HG02623 (cell line): ENCODE measurements around the gene TTR.

ENCODE experiments used
- ATAC-seq: cut with Tn5 transposase; IDR thresholded peaks from one replicate; pipeline ENCODE4 v1.9.1; 2021; ENCODE audit warnings: moderate library complexity; ENCODE audit not compliant: unreplicated experiment

Gene TTR

GRCh38 chr18:31612124-31612523, 20.4 kb downstream of the TTR start:
- no peak for ATAC-seq

GRCh38 chr18:31614044-31614443, 22.4 kb downstream of the TTR start:
- ATAC-seq: no peak

GRCh38 chr18:31616586-31616985, 24.9 kb downstream of the TTR start:
- no peak for ATAC-seq

- no peak for ATAC-seq
Measured at GRCh38 chr18:31617031-31617717, 25.5 kb downstream of the TTR start.

GRCh38 chr18:31618801-31619200, 27.1 kb downstream of the TTR start:
- no peak for ATAC-seq

- no peak for ATAC-seq
Measured at GRCh38 chr18:31619291-31619690, 27.6 kb downstream of the TTR start.

- ATAC-seq: no peak
Measured at GRCh38 chr18:31624892-31625640, 33.4 kb downstream of the TTR start.

GRCh38 chr18:31626409-31626808, 34.7 kb downstream of the TTR start:
- ATAC-seq: no peak

GRCh38 chr18:31630549-31630948, 38.9 kb downstream of the TTR start:
- no peak for ATAC-seq

GRCh38 chr18:31631526-31631925, 39.8 kb downstream of the TTR start:
- ATAC-seq: no peak

GRCh38 chr18:31632356-31632755, 40.7 kb downstream of the TTR start:
- ATAC-seq: no peak

GRCh38 chr18:31633392-31634330, 42.0 kb downstream of the TTR start:
- ATAC-seq: peak; percentile 7

- peak; percentile 99 for ATAC-seq
Measured at GRCh38 chr18:31634331-31634713, 42.6 kb downstream of the TTR start.

- ATAC-seq: no peak
Measured at GRCh38 chr18:31636387-31636786, 44.7 kb downstream of the TTR start.

- ATAC-seq: no peak
Measured at GRCh38 chr18:31637445-31637844, 45.8 kb downstream of the TTR start.

GRCh38 chr18:31643003-31643402, 51.3 kb downstream of the TTR start:
- no peak for ATAC-seq

- no peak for ATAC-seq
Measured at GRCh38 chr18:31645411-31645810, 53.7 kb downstream of the TTR start.

- ATAC-seq: no peak
Measured at GRCh38 chr18:31646332-31647126, 54.9 kb downstream of the TTR start.

GRCh38 chr18:31647127-31647753, 55.6 kb downstream of the TTR start:
- ATAC-seq: no peak
